ENCODE data around the gene ADAMTSL2. TPM values are rescaled to one million over a fixed set of nuclear protein-coding genes. Genes with fewer than 3 reads are reported as not detected.

Gene ADAMTSL2
- total RNA-seq, 1 donor from 2014 or later, result 4.7 TPM

- no peak for DNase-seq (ENCODE audit: low read depth)
These were observed 85.3 kb downstream of the ADAMTSL2 start for GRCh38 chr9:133619791-133620190.

GRCh38 chr9:133621725-133622267 lies 87.3 kb downstream of the ADAMTSL2 start:
- DNase-seq (ENCODE audit: low read depth), result no peak

GRCh38 chr9:133622555-133622954 lies 88.1 kb downstream of the ADAMTSL2 start:
- DNase-seq (ENCODE audit: low read depth), result no peak

Other genes starting within 250 kb of the ADAMTSL2 start
- gene SURF6, start 198.5 kb upstream of the ADAMTSL2 start, total RNA-seq, result 26.7 and 30.9 TPM in 2 replicates
- 34.7 and 37.4 TPM in 2 replicates for gene MED22, start 186.6 kb upstream of the ADAMTSL2 start, total RNA-seq
- gene RPL7A, start 186.5 kb upstream of the ADAMTSL2 start, total RNA-seq, result 1,608 and 1,677 TPM in 2 replicates
- 27.8 and 30.7 TPM in 2 replicates for gene SURF1, start 178.2 kb upstream of the ADAMTSL2 start, total RNA-seq
- gene SURF2, start 178.2 kb upstream of the ADAMTSL2 start, total RNA-seq, result 12.6 and 12.9 TPM in 2 replicates
- gene SURF4, start 158.6 kb upstream of the ADAMTSL2 start, total RNA-seq, result 252 and 296 TPM in 2 replicates
- 0.21 and 2.2 TPM in 2 replicates for gene STKLD1, start 158.3 kb upstream of the ADAMTSL2 start, total RNA-seq
- 28.5 and 32.7 TPM in 2 replicates for gene REXO4, start 116.7 kb upstream of the ADAMTSL2 start, total RNA-seq
- gene ADAMTS13, start 112.3 kb upstream of the ADAMTSL2 start, total RNA-seq, result 1.2 and 2.5 TPM in 2 replicates
- 20.2 and 26.6 TPM in 2 replicates for gene CACFD1, start 74.7 kb upstream of the ADAMTSL2 start, total RNA-seq
- 16.0 and 16.9 TPM in 2 replicates for gene SLC2A6, start 55.6 kb upstream of the ADAMTSL2 start, total RNA-seq
- 441 and 664 TPM in 2 replicates for gene MYMK, start 9.7 kb upstream of the ADAMTSL2 start, total RNA-seq
- not detected in 2 replicates for gene FAM163B, start 74.7 kb downstream of the ADAMTSL2 start, total RNA-seq
- gene DBH, start 101.7 kb downstream of the ADAMTSL2 start, total RNA-seq, result 0.16 and 1.5 TPM in 2 replicates
- gene SARDH, start 203.6 kb downstream of the ADAMTSL2 start, total RNA-seq, result 55.6 and 70.3 TPM in 2 replicates

All from myocyte (in vitro differentiated cells).